Raji (cell line): ENCODE results near the gene PDE6D.

Experiments
- POLR2A ChIP-seq: IDR thresholded peaks from 2 replicates; pipeline ENCODE4 v1.6.1; 2011; ENCODE audit warnings: low read depth, low read length, control low read depth; ENCODE audit not compliant: insufficient read depth

The PDE6D gene

GRCh38 chr2:231743376-231744116 is 37.5 kb downstream of the PDE6D start:
- no peak for TF ChIP-seq POLR2A

GRCh38 chr2:231737761-231738160 is 43.3 kb downstream of the PDE6D start:
- no peak for TF ChIP-seq POLR2A

DNA sequence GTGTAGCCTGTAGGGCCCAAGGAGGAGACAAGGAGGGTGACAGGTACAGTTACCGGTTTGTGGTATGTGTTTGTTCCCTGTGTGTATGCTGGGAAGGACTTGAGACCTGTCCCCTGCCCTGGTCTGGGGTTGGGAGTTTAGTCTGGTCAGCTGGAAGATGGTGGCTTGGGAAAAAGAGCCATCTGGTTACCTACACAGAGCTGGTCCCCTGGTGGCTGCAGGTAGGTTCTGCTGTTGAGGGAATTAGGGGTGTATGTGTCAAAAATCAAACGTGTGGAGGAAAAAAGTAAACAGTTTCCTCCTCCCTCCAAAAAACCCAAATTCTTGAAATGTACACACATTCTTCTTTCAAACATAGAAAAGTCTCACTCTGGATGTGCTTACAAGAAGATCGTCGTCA is 48.5 kb downstream of the PDE6D start:
- no peak for TF ChIP-seq POLR2A

- TF ChIP-seq POLR2A = no peak
Observed at GRCh38 chr2:231727621-231728020, 53.5 kb downstream of the PDE6D start.

DNA sequence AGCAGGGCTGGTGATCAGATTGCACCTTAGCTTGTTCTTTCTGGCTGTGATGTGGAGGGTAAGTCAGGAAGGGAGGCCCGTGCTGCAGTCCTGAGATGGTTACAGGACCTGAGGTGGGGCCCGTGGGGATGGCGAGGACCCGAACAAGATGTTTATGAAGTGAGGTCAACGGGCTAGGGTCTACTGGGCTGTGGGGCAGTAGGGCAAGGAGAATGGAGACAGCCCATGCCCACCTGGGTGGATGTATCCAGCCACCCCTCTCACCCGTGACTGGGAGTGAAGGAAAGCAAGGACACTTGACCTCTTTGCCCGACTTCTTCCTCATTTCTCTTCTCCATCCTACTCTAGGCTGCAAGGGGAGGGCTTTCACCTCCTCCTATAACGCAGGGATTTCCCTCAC is 54.8 kb downstream of the PDE6D start:
- TF ChIP-seq POLR2A = no peak

- TF ChIP-seq POLR2A = no peak
Observed at GRCh38 chr2:231725476-231725875, 55.6 kb downstream of the PDE6D start.

- no peak for TF ChIP-seq POLR2A
Observed at GRCh38 chr2:231722721-231723307, 58.3 kb downstream of the PDE6D start.

DNA sequence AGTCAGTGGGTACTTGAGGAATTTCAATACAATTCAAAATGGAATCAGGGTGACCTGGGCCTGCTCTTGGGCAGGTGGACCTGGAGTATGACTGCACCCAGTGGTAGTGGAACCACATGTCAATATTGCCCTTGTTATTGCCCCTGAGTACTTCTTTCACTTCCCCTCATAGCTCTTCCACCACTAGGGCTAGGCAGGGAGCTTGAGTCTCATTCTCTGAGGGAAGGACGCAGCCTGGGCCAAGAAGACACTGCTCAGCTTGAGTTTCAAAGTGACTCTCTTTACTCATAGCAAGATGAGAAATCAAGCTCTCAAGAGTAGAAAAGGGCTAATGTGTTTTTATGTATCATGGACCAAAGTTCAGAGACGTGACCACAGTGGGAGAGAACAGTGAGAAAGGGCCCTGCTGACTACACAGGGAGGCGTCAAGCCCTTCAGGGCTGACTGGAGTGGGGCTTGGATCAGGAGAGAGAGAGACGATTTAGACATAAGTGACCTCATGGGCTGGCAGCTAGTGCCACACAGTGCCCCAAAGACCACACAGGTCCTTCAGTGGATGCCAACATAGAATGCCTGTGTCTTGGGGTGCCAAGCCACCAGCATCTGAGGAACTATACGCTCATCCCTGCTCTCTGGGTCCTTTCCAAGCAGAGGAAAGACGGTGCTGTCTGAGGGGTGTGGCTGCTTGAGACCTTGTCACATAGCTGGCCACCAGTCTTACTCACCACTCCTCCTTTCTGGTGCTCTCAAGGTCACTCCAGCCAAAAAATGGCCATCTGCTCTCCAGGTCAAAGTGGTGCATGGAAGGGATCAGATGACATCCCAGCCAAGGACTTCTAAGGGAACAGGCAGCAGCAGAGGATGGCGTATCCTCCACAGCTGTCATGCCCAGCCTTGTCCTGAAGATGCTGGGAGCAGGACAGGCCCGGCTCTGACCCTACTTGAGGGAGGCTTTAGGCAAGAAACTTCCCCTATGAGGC is 59.8 kb downstream of the PDE6D start:
- no peak for TF ChIP-seq POLR2A

GRCh38 chr2:231720292-231720986 is 60.6 kb downstream of the PDE6D start:
- no peak for TF ChIP-seq POLR2A

- TF ChIP-seq POLR2A = no peak
Observed at GRCh38 chr2:231718799-231719198, 62.3 kb downstream of the PDE6D start.

GRCh38 chr2:231717281-231718171 is 63.6 kb downstream of the PDE6D start:
- peak; percentile 69 for TF ChIP-seq POLR2A

GRCh38 chr2:231716666-231717280 is 64.3 kb downstream of the PDE6D start:
- TF ChIP-seq POLR2A = no peak

GRCh38 chr2:231715988-231716616 is 65.0 kb downstream of the PDE6D start:
- no peak for TF ChIP-seq POLR2A
